ENCODE measurements around the gene KMT5C.

The KMT5C gene

GRCh38 chr19:55362990-55363716 is 23.5 kb downstream of the KMT5C start, which contains the start of gene GARIN5B:
TSS of gene GARIN5B (minus strand) at chr19:55363260. CDS start at chr19:55363066, 194 bp downstream.
- DNase-seq (ENCODE audit: extremely low spot score, insufficient read length, low read depth): no peak
- FAIRE-seq: no peak

- no peak for DNase-seq (ENCODE audit: extremely low spot score, insufficient read length, low read depth)
- no peak for FAIRE-seq
These were observed 25.6 kb downstream of the KMT5C start for GRCh38 chr19:55365245-55365644.

GRCh38 chr19:55365964-55366363 is 26.3 kb downstream of the KMT5C start:
- DNase-seq (ENCODE audit: extremely low spot score, insufficient read length, low read depth): no peak
- FAIRE-seq: no peak

- FAIRE-seq: no peak
These were observed 27.1 kb downstream of the KMT5C start for GRCh38 chr19:55366790-55367189.

GRCh38 chr19:55368106-55368505 is 28.4 kb downstream of the KMT5C start:
- no peak for FAIRE-seq
- DNase-seq (ENCODE audit: extremely low spot score, insufficient read length, low read depth): no peak

More at GRCh38 chr19:55366790-55367189, 27.1 kb downstream of the KMT5C start:
- DNase-seq (ENCODE audit: extremely low spot score, insufficient read length, low read depth): no peak

GRCh38 chr19:55368701-55369563 is 29.3 kb downstream of the KMT5C start:
- DNase-seq (ENCODE audit: extremely low spot score, insufficient read length, low read depth): no peak
- no peak for FAIRE-seq

- FAIRE-seq (no peak), DNase-seq (ENCODE audit: extremely low spot score, insufficient read length, low read depth) (no peak)
These were observed 30.1 kb downstream of the KMT5C start for GRCh38 chr19:55369653-55370304.

GRCh38 chr19:55370305-55370988 is 30.8 kb downstream of the KMT5C start, which contains the start of gene IL11:
TSS of gene IL11 (minus strand) at chr19:55370463. CDS start at chr19:55370310, 153 bp downstream.
- DNase-seq (ENCODE audit: extremely low spot score, insufficient read length, low read depth) (no peak), FAIRE-seq (no peak)

- DNase-seq (ENCODE audit: extremely low spot score, insufficient read length, low read depth) (no peak), FAIRE-seq (no peak)
These were observed 32.8 kb downstream of the KMT5C start for GRCh38 chr19:55372316-55373081.

GRCh38 chr19:55373306-55373992 is 33.8 kb downstream of the KMT5C start:
- no peak for DNase-seq (ENCODE audit: extremely low spot score, insufficient read length, low read depth)
- no peak for FAIRE-seq

GRCh38 chr19:55373993-55374757 is 34.5 kb downstream of the KMT5C start:
- FAIRE-seq: no peak
- DNase-seq (ENCODE audit: extremely low spot score, insufficient read length, low read depth): no peak

GRCh38 chr19:55376241-55376933 is 36.7 kb downstream of the KMT5C start, which contains the start of gene TMEM190:
TSS of gene TMEM190 (plus strand) at chr19:55376826. CDS start at chr19:55376854, 28 bp downstream.
- FAIRE-seq (no peak), DNase-seq (ENCODE audit: extremely low spot score, insufficient read length, low read depth) (no peak)

GRCh38 chr19:55377356-55378131 is 37.9 kb downstream of the KMT5C start:
- FAIRE-seq: no peak
- no peak for DNase-seq (ENCODE audit: extremely low spot score, insufficient read length, low read depth)

GRCh38 chr19:55379174-55379573 is 39.5 kb downstream of the KMT5C start:
- no peak for FAIRE-seq
- DNase-seq (ENCODE audit: extremely low spot score, insufficient read length, low read depth): no peak

GRCh38 chr19:55382013-55382412 is 42.3 kb downstream of the KMT5C start:
- no peak for FAIRE-seq
- DNase-seq (ENCODE audit: extremely low spot score, insufficient read length, low read depth): no peak

- DNase-seq (ENCODE audit: extremely low spot score, insufficient read length, low read depth) (no peak), FAIRE-seq (no peak)
These were observed 42.9 kb downstream of the KMT5C start for GRCh38 chr19:55382522-55383054.
